Inferior parietal cortex (tissue), 1 donor: Measurements from ENCODE around the gene FRMD3.
A peak's percentile ranks its signal among the peaks of the same experiment; 100 is the strongest.

ENCODE experiments used
- DNase-seq: peaks from one replicate; pipeline ENCODE4 v3.0.0-alpha.2; 2016; ENCODE audit errors: extremely low spot score

The FRMD3 gene

DNA sequence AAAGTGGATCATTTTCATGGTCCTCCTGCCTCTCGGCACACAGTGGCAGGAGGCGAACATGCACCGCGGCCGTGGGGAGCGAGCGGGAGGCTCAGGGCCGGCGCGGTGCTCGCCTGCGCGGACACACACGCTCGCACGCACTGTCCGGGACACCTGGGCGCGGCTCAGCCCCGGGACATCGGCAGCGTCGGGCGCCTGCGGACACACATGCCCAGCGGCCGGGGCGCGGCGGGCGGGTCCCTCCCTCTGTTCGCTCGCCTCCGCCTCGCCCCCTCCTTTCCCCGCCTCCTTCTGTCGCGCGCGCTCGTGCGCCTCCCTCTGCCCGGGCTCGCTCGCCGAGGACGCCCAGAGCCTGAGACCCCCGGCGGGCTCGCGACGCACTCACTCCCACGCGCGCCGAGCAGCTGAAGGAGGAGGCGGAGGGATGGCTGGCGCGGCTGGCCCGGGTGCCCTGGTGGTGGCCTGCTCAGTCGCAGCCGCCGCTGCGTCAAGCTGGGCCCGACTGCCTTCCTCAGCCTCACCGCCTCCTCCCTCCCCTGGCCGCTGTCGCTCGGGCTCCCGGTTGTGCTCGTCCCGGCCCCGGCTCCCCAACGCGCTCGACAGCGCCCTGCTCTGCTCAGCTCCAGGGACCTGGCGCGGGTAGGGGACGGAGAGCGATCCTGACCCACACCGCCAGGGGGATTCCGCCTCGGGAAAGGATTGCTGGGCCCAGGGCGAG, at the start of gene FRMD3:
FRMD3 (minus strand) TSS at position 230 of the 718 bp plus-strand sequence; CDS start at position 60, 170 bp downstream.
- no peak for DNase-seq

DNA sequence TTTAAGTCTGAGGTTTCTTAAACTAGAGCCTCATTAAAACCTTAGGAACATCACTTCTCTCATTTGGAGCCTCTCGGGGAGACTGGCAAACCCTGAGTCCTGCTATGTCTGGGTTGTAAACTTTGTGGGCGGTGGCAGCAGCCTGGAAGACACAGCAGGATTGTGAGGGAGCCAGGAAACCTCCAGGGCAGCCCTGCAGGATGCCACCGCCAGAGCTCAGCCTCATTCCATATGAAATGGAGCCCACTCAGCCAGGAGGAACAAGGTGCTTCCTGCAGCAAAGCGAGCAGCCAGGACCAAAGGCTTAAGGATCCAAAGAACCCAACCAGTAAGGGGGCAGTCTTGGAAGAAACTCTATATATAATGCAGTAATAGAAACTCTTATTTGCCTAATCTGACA, 46.8 kb upstream of the FRMD3 start:
- DNase-seq, result no peak

- peak; percentile 42 for DNase-seq
Observed at GRCh38 chr9:83583151-83584014, 45.2 kb upstream of the FRMD3 start.

- no peak for DNase-seq
Observed at GRCh38 chr9:83582029-83582428, 43.8 kb upstream of the FRMD3 start.

DNA sequence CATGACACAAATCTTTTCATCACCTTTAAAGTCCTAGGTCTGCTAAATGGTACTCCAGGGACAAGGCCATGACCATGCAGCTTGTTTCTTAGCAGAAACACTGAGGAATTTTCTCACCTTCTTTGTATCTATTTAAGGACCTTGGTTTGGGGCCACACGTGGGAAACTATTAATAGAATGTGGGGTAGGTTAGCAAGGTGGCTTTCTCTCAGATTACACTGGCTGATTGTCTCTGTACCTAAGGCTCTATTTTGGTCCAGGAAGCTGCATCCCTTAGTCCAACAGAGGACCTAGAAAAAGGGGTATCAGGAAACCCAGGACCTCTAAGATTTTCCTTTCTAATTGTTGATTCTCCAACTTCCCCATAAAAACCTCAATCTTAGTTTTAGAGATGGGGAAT, 36.3 kb upstream of the FRMD3 start:
- no peak for DNase-seq

DNA sequence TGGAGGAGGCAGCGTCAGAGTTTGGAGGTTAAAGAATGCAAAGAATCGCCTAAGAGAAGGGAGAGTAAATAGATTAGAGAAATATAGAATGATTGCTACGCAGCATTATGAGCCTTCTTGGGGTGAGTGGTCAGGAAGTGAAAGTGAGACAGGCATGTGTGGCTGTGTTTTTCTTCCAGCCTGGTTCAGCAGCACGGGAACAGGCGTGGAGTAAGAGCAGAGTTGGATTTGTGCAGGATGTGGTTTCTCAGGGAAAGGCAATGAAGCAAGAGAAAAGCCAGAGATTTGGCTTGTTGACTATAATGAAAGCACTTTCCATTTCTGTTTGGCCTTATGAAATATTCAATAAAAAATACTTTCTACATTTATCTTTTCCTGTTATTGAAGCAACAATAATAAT, 34.3 kb upstream of the FRMD3 start:
- DNase-seq, result no peak

- DNase-seq, result no peak
Observed at GRCh38 chr9:83570359-83570758, 32.2 kb upstream of the FRMD3 start.

- no peak for DNase-seq
Observed at GRCh38 chr9:83569326-83569725, 31.1 kb upstream of the FRMD3 start.

- DNase-seq, result peak; percentile 47
Observed at GRCh38 chr9:83563360-83563759, 25.2 kb upstream of the FRMD3 start.

DNA sequence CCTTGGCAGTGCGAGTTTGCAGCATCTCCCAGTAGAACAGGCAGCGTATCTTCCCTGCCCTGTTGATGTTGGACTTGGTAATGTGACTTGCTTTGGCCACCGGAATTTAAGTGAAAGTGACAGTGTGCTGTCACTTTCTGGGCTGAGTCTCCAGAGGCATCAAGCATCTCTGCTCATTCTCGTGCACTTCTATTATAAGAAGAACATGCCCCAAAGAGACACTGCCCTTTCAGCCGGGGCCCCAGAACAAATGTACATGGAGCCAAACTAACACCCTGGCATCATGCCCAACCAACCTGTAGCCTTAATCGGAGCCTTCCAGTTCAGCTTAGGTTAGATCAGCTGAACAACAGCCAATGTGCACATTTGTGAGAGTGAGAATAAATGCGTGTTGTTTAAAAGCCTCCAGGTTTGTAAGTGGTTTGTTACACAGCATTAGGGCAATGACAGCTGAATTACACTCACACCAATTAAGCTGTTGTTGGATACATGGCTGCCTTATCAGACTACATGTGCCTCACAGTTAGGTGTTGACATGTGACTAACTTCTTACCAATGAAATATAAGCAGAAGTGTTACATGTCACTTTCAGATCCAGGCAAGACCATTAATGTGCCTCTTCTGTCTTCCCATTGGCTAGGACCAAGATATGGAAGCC, 22.1 kb upstream of the FRMD3 start:
- no peak for DNase-seq

DNA sequence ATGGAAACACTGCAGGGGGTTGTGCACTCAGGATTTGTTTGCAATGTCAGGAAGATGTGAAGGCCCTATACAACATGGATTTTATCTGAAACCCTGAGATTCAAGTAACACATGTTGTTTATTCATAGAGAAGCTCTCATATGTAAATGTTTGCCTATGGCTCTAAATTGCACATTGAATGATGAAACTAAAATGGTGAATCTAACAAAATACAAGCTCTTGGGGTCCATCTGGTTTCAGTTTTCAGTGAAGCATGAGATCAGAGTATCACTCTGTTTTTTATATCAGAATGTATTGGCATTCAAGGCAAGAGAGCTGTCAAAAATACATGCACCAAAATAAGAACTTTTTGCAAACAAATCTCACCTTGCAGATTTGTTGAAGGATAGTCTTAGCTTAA, 19.6 kb upstream of the FRMD3 start:
- DNase-seq, result no peak

DNA sequence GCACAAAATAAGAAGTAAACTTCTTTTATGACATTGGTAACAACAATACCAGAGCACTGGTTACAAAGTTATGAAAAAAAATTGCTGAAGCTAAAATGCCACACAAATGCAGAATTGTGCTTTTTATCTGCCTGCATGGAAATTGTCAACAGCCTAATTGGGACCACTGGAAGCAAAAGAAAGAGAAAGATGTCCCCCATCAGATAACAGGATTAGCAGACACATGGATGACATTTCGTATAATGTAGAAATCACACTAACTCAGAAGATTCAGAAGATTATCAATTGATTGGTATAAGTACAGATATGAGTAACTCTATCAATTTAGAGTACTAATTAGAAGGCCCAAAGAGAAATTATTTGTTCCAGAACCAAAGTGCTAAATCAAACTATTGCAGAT, 19.1 kb upstream of the FRMD3 start:
- DNase-seq, result no peak

- no peak for DNase-seq
Observed at GRCh38 chr9:83554278-83554677, 16.1 kb upstream of the FRMD3 start.

GRCh38 chr9:83544002-83544698, 5.9 kb upstream of the FRMD3 start:
- DNase-seq, result no peak

- DNase-seq, result no peak
Observed at GRCh38 chr9:83538890-83539238, 663 bp upstream of the FRMD3 start.

- DNase-seq, result no peak
Observed at GRCh38 chr9:83537331-83538171, 650 bp downstream of the FRMD3 start.

DNA sequence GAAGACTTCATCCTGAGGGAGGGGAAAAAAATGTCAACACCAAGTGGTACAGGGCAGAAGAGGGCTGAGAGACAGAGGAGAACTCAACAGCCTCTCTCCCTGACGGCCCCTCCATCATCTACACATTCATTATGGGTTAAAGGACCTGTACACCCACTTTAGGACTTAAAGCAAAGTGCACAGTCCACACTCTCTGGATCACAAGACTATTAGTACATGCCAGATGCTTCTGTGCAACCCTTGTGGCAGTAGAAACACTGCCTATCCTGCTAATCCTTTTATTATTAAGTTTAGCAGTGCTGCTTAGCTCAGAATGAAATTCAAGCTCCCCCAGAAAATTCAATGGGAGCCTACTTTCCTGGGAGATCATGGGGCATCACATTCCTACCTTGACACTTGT, 1.9 kb downstream of the FRMD3 start:
- DNase-seq, result no peak

- DNase-seq, result no peak
Observed at GRCh38 chr9:83535736-83536135, 2.5 kb downstream of the FRMD3 start.

DNA sequence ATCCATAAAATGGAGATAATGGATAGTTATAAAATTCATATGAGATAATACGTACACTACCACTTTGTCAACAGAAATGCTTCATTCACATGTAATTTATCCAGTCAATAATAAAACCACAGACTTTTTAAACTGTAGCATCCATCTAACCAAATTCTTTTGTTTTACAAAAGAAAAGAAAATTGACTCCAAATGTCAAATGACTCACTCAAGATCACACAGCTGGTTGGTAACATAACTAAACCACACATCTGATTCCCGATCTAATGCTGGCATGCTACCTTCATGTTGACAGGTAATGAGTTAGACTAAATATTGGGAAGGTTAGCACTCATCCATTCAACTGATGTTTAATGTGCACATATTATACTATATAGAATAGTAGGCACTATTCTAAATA, 4.9 kb downstream of the FRMD3 start:
- no peak for DNase-seq

GRCh38 chr9:83526901-83527300, 11.3 kb downstream of the FRMD3 start:
- no peak for DNase-seq

GRCh38 chr9:83526211-83526610, 12.0 kb downstream of the FRMD3 start:
- no peak for DNase-seq
